Daoy (cell line): ENCODE measurements around the gene SRSF5. TPM values are rescaled to one million over a fixed set of nuclear protein-coding genes. Genes with fewer than 3 reads are reported as not detected.

Source experiments
- DNase-seq: peaks from one replicate; pipeline ENCODE4 v3.0.0-alpha.2; 2015; ENCODE audit warnings: low read depth
- total RNA-seq: library from RNA; depleted of rRNA; stranded (reverse); fragments of >200 nt; shearing (Covaris generic); gene quantifications from 2 replicates; pipeline ENCODE4 v1.2.3, GENCODE V29; 2014

The SRSF5 gene
- total RNA-seq, 1 experiment from 2014 or later, result 176 TPM

GRCh38 chr14:69770559-69770958, 3.6 kb downstream of the SRSF5 start:
- no peak for DNase-seq

- DNase-seq, result no peak
These were observed 4.2 kb downstream of the SRSF5 start for GRCh38 chr14:69771136-69771535.

- no peak for DNase-seq
These were observed 5.4 kb downstream of the SRSF5 start for GRCh38 chr14:69772082-69773017.

- no peak for DNase-seq
These were observed 6.8 kb downstream of the SRSF5 start for GRCh38 chr14:69773571-69774276.

- no peak for DNase-seq
These were observed 8.1 kb downstream of the SRSF5 start for GRCh38 chr14:69775012-69775411.

- DNase-seq, result no peak
These were observed 10.0 kb downstream of the SRSF5 start for GRCh38 chr14:69776875-69777453.

GRCh38 chr14:69779088-69779487, 12.1 kb downstream of the SRSF5 start:
- no peak for DNase-seq

- DNase-seq, result no peak
These were observed 13.2 kb downstream of the SRSF5 start for GRCh38 chr14:69780092-69780491.

GRCh38 chr14:69780952-69781351, 14.0 kb downstream of the SRSF5 start:
- no peak for DNase-seq

GRCh38 chr14:69784942-69785341, 18.0 kb downstream of the SRSF5 start:
- no peak for DNase-seq

GRCh38 chr14:69786603-69787002, 19.7 kb downstream of the SRSF5 start:
- no peak for DNase-seq

- no peak for DNase-seq
These were observed 22.2 kb downstream of the SRSF5 start for GRCh38 chr14:69789118-69789640.

- DNase-seq, result no peak
These were observed 26.0 kb downstream of the SRSF5 start for GRCh38 chr14:69792887-69793421.

GRCh38 chr14:69794791-69795190, 27.8 kb downstream of the SRSF5 start:
- DNase-seq, result no peak

- no peak for DNase-seq
These were observed 28.7 kb downstream of the SRSF5 start for GRCh38 chr14:69795691-69796090.

GRCh38 chr14:69796797-69797500, 30.0 kb downstream of the SRSF5 start, which contains the start of gene SLC10A1:
Gene SLC10A1, minus strand, starts transcription at chr14:69797241. Its CDS starts 86 bp downstream, at chr14:69797155.
- no peak for DNase-seq

- no peak for DNase-seq
These were observed 30.8 kb downstream of the SRSF5 start for GRCh38 chr14:69797573-69798338.

GRCh38 chr14:69798339-69798735, 31.4 kb downstream of the SRSF5 start:
- DNase-seq, result no peak

GRCh38 chr14:69803753-69804152, 36.8 kb downstream of the SRSF5 start:
- DNase-seq, result no peak

GRCh38 chr14:69804902-69805301, 38.0 kb downstream of the SRSF5 start:
- DNase-seq, result no peak

- no peak for DNase-seq
These were observed 40.2 kb downstream of the SRSF5 start for GRCh38 chr14:69807192-69807591.
